Daoy (cell line): ENCODE measurements around the gene NUP98. TPM values are rescaled to one million over a fixed set of nuclear protein-coding genes. Genes with fewer than 3 reads are reported as not detected.
"Not testable (repeated sequence)": the region's sequence is repeated elsewhere in the genome, so short reads cannot be mapped to it uniquely, and the experiment has no call there.

Experiments used
- DNase-seq: peaks from one replicate; pipeline ENCODE4 v3.0.0-alpha.2; 2015; ENCODE audit warnings: low read depth
- total RNA-seq: library from RNA; depleted of rRNA; stranded (reverse); fragments of >200 nt; shearing (Covaris generic); gene quantifications from 2 replicates; pipeline ENCODE4 v1.2.3, GENCODE V29; 2014

The NUP98 gene
- total RNA-seq, 1 experiment from 2014 or later: 76.7 TPM

GRCh38 chr11:3671334-3672254 is 125.8 kb downstream of the NUP98 start, which contains the start of gene CHRNA10:
Gene CHRNA10 (minus strand): TSS chr11:3671384. CDS start chr11:3671312, 72 bp downstream.
- DNase-seq: no peak

GRCh38 chr11:3669742-3670183 is 127.6 kb downstream of the NUP98 start:
- no peak for DNase-seq

- no peak for DNase-seq
Measured at GRCh38 chr11:3669128-3669527, 128.2 kb downstream of the NUP98 start.

GRCh38 chr11:3667149-3668035 is 130.0 kb downstream of the NUP98 start:
- no peak for DNase-seq

GRCh38 chr11:3666023-3666530 is 131.3 kb downstream of the NUP98 start:
- no peak for DNase-seq

- no peak for DNase-seq
Measured at GRCh38 chr11:3665336-3666022, 131.9 kb downstream of the NUP98 start.

GRCh38 chr11:3664032-3664630 is 133.2 kb downstream of the NUP98 start:
- no peak for DNase-seq

- DNase-seq: no peak
Measured at GRCh38 chr11:3662856-3663255, 134.5 kb downstream of the NUP98 start.

- DNase-seq: no peak
Measured at GRCh38 chr11:3660960-3661359, 136.4 kb downstream of the NUP98 start.

GRCh38 chr11:3659595-3660515 is 137.5 kb downstream of the NUP98 start:
- no peak for DNase-seq

- no peak for DNase-seq
Measured at GRCh38 chr11:3658252-3658651, 139.1 kb downstream of the NUP98 start.

- not testable (repeated sequence) for DNase-seq
Measured at GRCh38 chr11:3657331-3657730, 140.0 kb downstream of the NUP98 start.

- no peak for DNase-seq
Measured at GRCh38 chr11:3655547-3655946, 141.8 kb downstream of the NUP98 start.

- DNase-seq: not testable (repeated sequence)
Measured at GRCh38 chr11:3652514-3652913, 144.8 kb downstream of the NUP98 start.

- not testable (repeated sequence) for DNase-seq
Measured at GRCh38 chr11:3649374-3649773, 148.0 kb downstream of the NUP98 start.

GRCh38 chr11:3648843-3649242 is 148.5 kb downstream of the NUP98 start:
- DNase-seq: not testable (repeated sequence)

GRCh38 chr11:3645552-3645951 is 151.8 kb downstream of the NUP98 start:
- DNase-seq: no peak

GRCh38 chr11:3644817-3645235 is 152.5 kb downstream of the NUP98 start, which contains the start of gene ART1:
Gene ART1 (plus strand): TSS chr11:3645128. CDS start chr11:3659214, 14,086 bp downstream.
- no peak for DNase-seq

- DNase-seq: not testable (repeated sequence)
Measured at GRCh38 chr11:3643102-3643546, 154.2 kb downstream of the NUP98 start.
